GM12878 (cell line): ENCODE results near the gene ARL5C. TPM values are rescaled to one million over a fixed set of nuclear protein-coding genes. Genes with fewer than 3 reads are reported as not detected.

Experiments used
- ATAC-seq: fragments of 200-7000 bp; cut with Tn5 transposase; 3 replicates; pipeline ENCODE4 v1.9.1; 2020; ENCODE audit warnings: mild to moderate bottlenecking, moderate library complexity
- BruUV-seq: library from RNA; stranded (reverse); fragments of 400-500 nt; replicated peaks from 2 replicates; lab custom pipeline; 2021; lab: Mats Ljungman, UMichigan
- CTCF ChIA-PET: fragments of 300-600 bp; sonication (Branson Sonifier 250); formaldehyde crosslinking; extraction: SDS; loops from one replicate; lab custom pipeline; 2021; ENCODE audit warnings: inconsistent platforms; lab: Yijun Ruan, JAX
- POLR2A ChIA-PET: fragments of 350-600 bp; formaldehyde crosslinking; extraction: SDS; loops from one replicate; lab custom pipeline; 2021; ENCODE audit warnings: inconsistent platforms; lab: Charles Lee
- RAD21 ChIA-PET: fragments of 300-600 bp; sonication (Branson Sonifier 250); formaldehyde crosslinking; loops from one replicate; lab custom pipeline; 2023; ENCODE audit warnings: antibody characterized with exemption; ENCODE audit not compliant: unreplicated experiment; lab: Charles Lee
- SMC1A ChIA-PET: fragments of 300-600 bp; sonication (Branson Sonifier 250); formaldehyde crosslinking; loops from one replicate; lab custom pipeline; 2023; ENCODE audit not compliant: unreplicated experiment, uncharacterized antibody; lab: Charles Lee
- DNase-seq: peaks from one replicate; pipeline ENCODE4 v3.0.0-alpha.2; 2011; ENCODE audit warnings: low read depth, low spot score
- FAIRE-seq: peaks from 3 replicates; lab custom pipeline; 2011; peaks lifted over from hg19 to GRCh38; lab: Jason Lieb, UNC
- H2AFZ ChIP-seq: 2 replicates; pipeline ENCODE4 v1.6.0; 2011; ENCODE audit warnings: low read depth, low read length, control low read depth; ENCODE audit not compliant: control insufficient read depth
- H3K27ac ChIP-seq: 2 replicates; pipeline ENCODE4 v1.5.1; 2011; ENCODE audit warnings: control low read depth; ENCODE audit not compliant: control insufficient read depth, insufficient read depth
- H3K27me3 ChIP-seq, 2 experiments: replicated peaks in 1 of 2; 2 replicates each; pipeline versions ENCODE4 v1.6.0 to v1.6.1; 2011; ENCODE audit warnings: low read length in 1 of 2; ENCODE audit not compliant: control insufficient read depth in 2 of 2, insufficient read depth in 2 of 2
- H3K36me3 ChIP-seq, 2 experiments: 2 replicates each; pipeline ENCODE4 v1.5.1; 2011; ENCODE audit warnings: low read length in 1 of 2; ENCODE audit not compliant: control insufficient read depth in 2 of 2, insufficient read depth in 2 of 2
- H3K4me1 ChIP-seq: 2 replicates; pipeline ENCODE4 v1.6.1; 2011; ENCODE audit warnings: mild to moderate bottlenecking, low read length, moderate library complexity, mixed read lengths; ENCODE audit not compliant: control insufficient read depth, insufficient read depth
- H3K4me2 ChIP-seq: 2 replicates; pipeline ENCODE4 v1.6.0; 2011; ENCODE audit warnings: control low read depth; ENCODE audit not compliant: control insufficient read depth, insufficient read depth
- H3K4me3 ChIP-seq: fragments of 200-600 bp; sonication (generic); 2 replicates; pipeline ENCODE4 v1.5.1; 2016
- H3K79me2 ChIP-seq: 2 replicates; pipeline ENCODE4 v1.6.0; 2011; ENCODE audit warnings: low read length; ENCODE audit not compliant: control insufficient read depth, insufficient read depth
- H3K9ac ChIP-seq: 2 replicates; pipeline ENCODE4 v1.8.0; 2011; ENCODE audit warnings: low read length, control low read depth, mixed read lengths; ENCODE audit not compliant: control insufficient read depth, insufficient read depth
- H3K9me3 ChIP-seq: replicated peaks from 3 replicates; pipeline ENCODE4 v1.5.1; 2011; ENCODE audit warnings: mild to moderate bottlenecking, low read length; ENCODE audit not compliant: control insufficient read depth, insufficient read depth
- H4K20me1 ChIP-seq: 2 replicates; pipeline ENCODE4 v1.6.0; 2011; ENCODE audit not compliant: control insufficient read depth, insufficient read depth
- BCL11A ChIP-seq: IDR thresholded peaks from 2 replicates; pipeline ENCODE4 v1.6.1; 2011; ENCODE audit warnings: low read depth, low read length
- BCL3 ChIP-seq: IDR thresholded peaks from 2 replicates; pipeline ENCODE4 v1.6.1; 2011; ENCODE audit warnings: borderline replicate concordance, low read depth, mild to moderate bottlenecking, moderate library complexity, low read length; ENCODE audit not compliant: insufficient read depth, poor library complexity, severe bottlenecking
- PML ChIP-seq: IDR thresholded peaks from 2 replicates; pipeline ENCODE4 v1.6.1; 2012; ENCODE audit warnings: low read length, inconsistent platforms
- POLR2AphosphoS5 ChIP-seq: IDR thresholded peaks from 2 replicates; pipeline ENCODE4 v1.6.1; 2011; ENCODE audit warnings: mild to moderate bottlenecking, low read length, inconsistent platforms
- SMAD5 ChIP-seq: IDR thresholded peaks from 2 replicates; pipeline ENCODE4 v1.6.1; 2016; ENCODE audit warnings: antibody characterized with exemption, low read depth
- ZBED1 ChIP-seq: IDR thresholded peaks from 2 replicates; pipeline ENCODE4 v1.6.1; 2016; ENCODE audit warnings: borderline replicate concordance
- WGBS: methylation state at CpG from one replicate; pipeline ENCODE4 v1.1.6; 2016; ENCODE audit warnings: low lambda C conversion rate; ENCODE audit not compliant: insufficient replicate concordance, insufficient coverage; ENCODE audit errors: missing lambda C conversion rate; 5-methylcytosine and 5-hydroxymethylcytosine counted together
- in situ Hi-C: fragments of 300-500 bp; cut with MboI; formaldehyde crosslinking; loops from 9 replicates; pipeline ENCODE4 v1.14.3; 2018; ENCODE audit warnings: mixed read lengths
- intact Hi-C: fragments of 100-400 bp; cut with micrococcal nuclease; formaldehyde crosslinking; loops from one replicate; pipeline ENCODE4 v1.14.2; 2022; ENCODE audit not compliant: unreplicated experiment
- polyA plus RNA-seq, 11 experiments: library from polyadenylated mRNA; depleted of rRNA in 4 of 11; unstranded in 6 of 11; stranded (reverse) in 5 of 11; fragments of >200 nt; fragmentation: Nextera tagmentation in 4 of 11; fragmentation: Illumina TruSeq in 1 of 11; extraction: Ambion mirVana in 4 of 11; extraction: Trizol in 1 of 11; gene quantifications; 1 replicate in 1 of 11; 2 replicates in 10 of 11; pipeline versions ENCODE4 v1.2.1 to v1.2.3, GENCODE V29; 2011 to 2016; ENCODE audit warnings: inconsistent platforms in 2 of 11, missing spikeins in 2 of 11, low read depth in 1 of 11
- total RNA-seq, 4 experiments: library from RNA; depleted of rRNA in 3 of 4; stranded (reverse); fragments of >200 nt in 3 of 4; fragmentation: Illumina TruSeq in 1 of 4; extraction: Trizol in 1 of 4; gene quantifications; 2 replicates each; pipeline versions ENCODE4 v1.2.1 to v1.2.3, GENCODE V29; 2013 to 2021
- TF ChIP-seq, protein P1 (sequence below): fragments of 450-650 bp; IDR thresholded peaks from 2 replicates; pipeline ENCODE4 v1.6.1; 2016; ENCODE audit warnings: mild to moderate bottlenecking, moderate library complexity, borderline replicate concordance

The ARL5C gene
- total and polyA plus RNA-seq, 10 of the 15 experiments (the other 5 are each of a cell fraction or from before 2014, with no cell fraction given) = not detected

DNA sequence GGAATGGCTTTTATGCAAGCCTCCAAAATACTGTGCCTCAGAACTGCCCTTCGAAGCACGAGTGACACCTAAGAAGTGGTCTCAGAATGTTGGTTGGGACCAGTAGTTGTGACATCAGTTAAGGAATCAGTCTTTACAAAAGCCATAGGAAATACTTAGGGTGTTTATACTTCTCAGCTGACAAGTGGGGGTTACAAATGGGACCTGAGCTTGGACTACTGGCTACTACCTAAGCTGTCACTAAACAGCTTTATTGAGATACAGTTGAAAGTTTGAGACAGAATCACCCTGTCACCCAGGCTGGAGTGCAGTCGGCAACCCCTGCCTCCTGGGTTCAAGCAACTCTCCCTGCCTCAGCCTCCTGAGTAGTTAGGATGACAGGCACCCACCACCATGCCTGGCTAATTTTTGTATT lies 39.2 kb upstream of the ARL5C start:
- intact Hi-C loops = no loop called here
- 100% methylated on average over 3 of the region's 3 CpGs for WGBS

More for the DNA sequence above, 39.2 kb upstream of the ARL5C start:
- peaks cover 29% of the 10 kb centered on the region for H3K79me2 ChIP-seq
- SMC1A ChIA-PET = interaction anchor here (1.4 to 5.0 kb wide), 2 partner anchors 39 to 40 kb away, joined by 5 to 76 read pairs; no protein-coding TSS in a partner anchor
- H3K4me1 ChIP-seq = peaks cover 39% of the 10 kb centered on the region
- peak; percentile 14 for TF ChIP-seq BCL3
- TF ChIP-seq, protein P1, sequence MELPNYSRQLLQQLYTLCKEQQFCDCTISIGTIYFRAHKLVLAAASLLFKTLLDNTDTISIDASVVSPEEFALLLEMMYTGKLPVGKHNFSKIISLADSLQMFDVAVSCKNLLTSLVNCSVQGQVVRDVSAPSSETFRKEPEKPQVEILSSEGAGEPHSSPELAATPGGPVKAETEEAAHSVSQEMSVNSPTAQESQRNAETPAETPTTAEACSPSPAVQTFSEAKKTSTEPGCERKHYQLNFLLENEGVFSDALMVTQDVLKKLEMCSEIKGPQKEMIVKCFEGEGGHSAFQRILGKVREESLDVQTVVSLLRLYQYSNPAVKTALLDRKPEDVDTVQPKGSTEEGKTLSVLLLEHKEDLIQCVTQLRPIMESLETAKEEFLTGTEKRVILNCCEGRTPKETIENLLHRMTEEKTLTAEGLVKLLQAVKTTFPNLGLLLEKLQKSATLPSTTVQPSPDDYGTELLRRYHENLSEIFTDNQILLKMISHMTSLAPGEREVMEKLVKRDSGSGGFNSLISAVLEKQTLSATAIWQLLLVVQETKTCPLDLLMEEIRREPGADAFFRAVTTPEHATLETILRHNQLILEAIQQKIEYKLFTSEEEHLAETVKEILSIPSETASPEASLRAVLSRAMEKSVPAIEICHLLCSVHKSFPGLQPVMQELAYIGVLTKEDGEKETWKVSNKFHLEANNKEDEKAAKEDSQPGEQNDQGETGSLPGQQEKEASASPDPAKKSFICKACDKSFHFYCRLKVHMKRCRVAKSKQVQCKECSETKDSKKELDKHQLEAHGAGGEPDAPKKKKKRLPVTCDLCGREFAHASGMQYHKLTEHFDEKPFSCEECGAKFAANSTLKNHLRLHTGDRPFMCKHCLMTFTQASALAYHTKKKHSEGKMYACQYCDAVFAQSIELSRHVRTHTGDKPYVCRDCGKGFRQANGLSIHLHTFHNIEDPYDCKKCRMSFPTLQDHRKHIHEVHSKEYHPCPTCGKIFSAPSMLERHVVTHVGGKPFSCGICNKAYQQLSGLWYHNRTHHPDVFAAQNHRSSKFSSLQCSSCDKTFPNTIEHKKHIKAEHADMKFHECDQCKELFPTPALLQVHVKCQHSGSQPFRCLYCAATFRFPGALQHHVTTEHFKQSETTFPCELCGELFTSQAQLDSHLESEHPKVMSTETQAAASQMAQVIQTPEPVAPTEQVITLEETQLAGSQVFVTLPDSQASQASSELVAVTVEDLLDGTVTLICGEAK = no peak
- TF ChIP-seq SMAD5 = peak; percentile 61; the same call in 1 of the 2 replicates
- no peak for TF ChIP-seq BCL11A
- TF ChIP-seq ZBED1 = peak; percentile 19; the same call in 1 of the 2 replicates
- peak; percentile 66; the same call in 1 of the 2 replicates for TF ChIP-seq PML
- peak; percentile 72 for TF ChIP-seq POLR2AphosphoS5
- H4K20me1 ChIP-seq = peaks cover 5% of the 10 kb centered on the region; the same call in 1 of the 2 replicates
- DNase-seq (no peak), FAIRE-seq (no peak), ATAC-seq (no peak)
- RAD21 ChIA-PET = interaction anchor here (1.1 to 6.1 kb wide), 3 partner anchors 30 to 68 kb away, joined by 3 to 160 read pairs (median 90); no protein-coding TSS in a partner anchor
- H3K4me3 ChIP-seq = no peak overlapping the region
- H3K27me3 ChIP-seq = peaks cover 0 to under 1% of the 10 kb centered on the region in 2 experiments; a peak in 1 of 4 replicates
- BruUV-seq = no TSS peak
- H3K27ac ChIP-seq = no peak overlapping the region
- no peaks in the 10 kb centered on the region for H3K9me3 ChIP-seq
- H3K9ac ChIP-seq = no peak overlapping the region
- H2AFZ ChIP-seq = no peak overlapping the region
- H3K4me2 ChIP-seq = no peak overlapping the region
- in situ Hi-C loops = loop anchor here (5.0 kb wide), 1 partner anchor 37 kb away; no protein-coding TSS in a partner anchor
- CTCF ChIA-PET = interaction anchor here (1.2 to 10.9 kb wide), 5 partner anchors 10 to 223 kb away, joined by 3 to 658 read pairs (median 5); no protein-coding TSS in a partner anchor
- peaks cover 15 to 28% of the 10 kb centered on the region in 2 experiments for H3K36me3 ChIP-seq
- POLR2A ChIA-PET = interaction anchor here (0.6 to 2.2 kb wide), 5 partner anchors 26 to 989 kb away, joined by 3 to 10 read pairs (median 4); no protein-coding TSS in a partner anchor
